Measurements from ENCODE around the gene PPP1R3F.

Gene PPP1R3F

GRCh38 chrX:49286136-49286535, 16.5 kb downstream of the PPP1R3F start:
- no peak for ATAC-seq
- no peak for TF ChIP-seq ZC3H10 (CRISPR knock-in tag; IDR thresholded peaks at IDR 0.05)
- no peak for TF ChIP-seq ZNF565 (CRISPR knock-in tag; conservative IDR thresholded peaks at IDR 0.05; ENCODE audit: low read depth)
- TF ChIP-seq, protein P1, sequence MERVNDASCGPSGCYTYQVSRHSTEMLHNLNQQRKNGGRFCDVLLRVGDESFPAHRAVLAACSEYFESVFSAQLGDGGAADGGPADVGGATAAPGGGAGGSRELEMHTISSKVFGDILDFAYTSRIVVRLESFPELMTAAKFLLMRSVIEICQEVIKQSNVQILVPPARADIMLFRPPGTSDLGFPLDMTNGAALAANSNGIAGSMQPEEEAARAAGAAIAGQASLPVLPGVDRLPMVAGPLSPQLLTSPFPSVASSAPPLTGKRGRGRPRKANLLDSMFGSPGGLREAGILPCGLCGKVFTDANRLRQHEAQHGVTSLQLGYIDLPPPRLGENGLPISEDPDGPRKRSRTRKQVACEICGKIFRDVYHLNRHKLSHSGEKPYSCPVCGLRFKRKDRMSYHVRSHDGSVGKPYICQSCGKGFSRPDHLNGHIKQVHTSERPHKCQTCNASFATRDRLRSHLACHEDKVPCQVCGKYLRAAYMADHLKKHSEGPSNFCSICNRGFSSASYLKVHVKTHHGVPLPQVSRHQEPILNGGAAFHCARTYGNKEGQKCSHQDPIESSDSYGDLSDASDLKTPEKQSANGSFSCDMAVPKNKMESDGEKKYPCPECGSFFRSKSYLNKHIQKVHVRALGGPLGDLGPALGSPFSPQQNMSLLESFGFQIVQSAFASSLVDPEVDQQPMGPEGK (CRISPR knock-in tag; IDR thresholded peaks at IDR 0.05; ENCODE audit: borderline replicate concordance) = no peak
- TF ChIP-seq ESRRG (CRISPR knock-in tag; IDR thresholded peaks at IDR 0.05) = no peak
- no peak for TF ChIP-seq ZNF70 (CRISPR knock-in tag; IDR thresholded peaks at IDR 0.05)
- TF ChIP-seq, protein P2, sequence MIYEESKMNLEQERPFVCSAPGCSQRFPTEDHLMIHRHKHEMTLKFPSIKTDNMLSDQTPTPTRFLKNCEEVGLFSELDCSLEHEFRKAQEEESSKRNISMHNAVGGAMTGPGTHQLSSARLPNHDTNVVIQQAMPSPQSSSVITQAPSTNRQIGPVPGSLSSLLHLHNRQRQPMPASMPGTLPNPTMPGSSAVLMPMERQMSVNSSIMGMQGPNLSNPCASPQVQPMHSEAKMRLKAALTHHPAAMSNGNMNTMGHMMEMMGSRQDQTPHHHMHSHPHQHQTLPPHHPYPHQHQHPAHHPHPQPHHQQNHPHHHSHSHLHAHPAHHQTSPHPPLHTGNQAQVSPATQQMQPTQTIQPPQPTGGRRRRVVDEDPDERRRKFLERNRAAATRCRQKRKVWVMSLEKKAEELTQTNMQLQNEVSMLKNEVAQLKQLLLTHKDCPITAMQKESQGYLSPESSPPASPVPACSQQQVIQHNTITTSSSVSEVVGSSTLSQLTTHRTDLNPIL (CRISPR knock-in tag; IDR thresholded peaks at IDR 0.05; ENCODE audit: low read depth) = no peak
- no peak for TF ChIP-seq ZFP3 (CRISPR knock-in tag; IDR thresholded peaks at IDR 0.05)
- TF ChIP-seq ISL1 (CRISPR knock-in tag; IDR thresholded peaks at IDR 0.05) = no peak

DNA sequence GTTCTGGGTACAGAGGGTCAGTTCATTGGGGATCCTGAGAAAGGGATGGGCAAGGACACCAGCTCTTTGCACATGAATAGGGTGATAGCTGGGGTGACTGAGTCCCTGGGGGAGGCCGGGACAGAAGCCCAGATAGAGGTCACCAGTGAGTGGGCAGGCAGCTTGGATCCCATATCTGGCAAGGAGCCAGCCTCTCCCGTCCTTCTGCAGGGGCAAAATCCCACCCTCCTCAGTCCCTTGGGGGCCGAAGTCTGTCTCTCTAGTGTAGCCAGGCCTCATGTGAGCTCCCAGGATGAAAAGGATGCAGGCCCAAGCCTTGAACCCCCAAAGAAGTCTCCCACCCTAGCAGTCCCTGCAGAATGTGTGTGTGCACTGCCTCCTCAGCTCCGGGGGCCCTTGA, 17.0 kb downstream of the PPP1R3F start:
- TF ChIP-seq ZNF70 (CRISPR knock-in tag; IDR thresholded peaks at IDR 0.05) = no peak
- no peak for TF ChIP-seq ZFP3 (CRISPR knock-in tag; IDR thresholded peaks at IDR 0.05)
- no peak for TF ChIP-seq TOX (CRISPR knock-in tag; IDR thresholded peaks at IDR 0.05; ENCODE audit: borderline replicate concordance)
- TF ChIP-seq, protein P2 (CRISPR knock-in tag; IDR thresholded peaks at IDR 0.05; ENCODE audit: low read depth) = no peak
- no peak for TF ChIP-seq ARNTL (CRISPR knock-in tag; IDR thresholded peaks at IDR 0.05; ENCODE audit: borderline replicate concordance, low read depth)
- TF ChIP-seq GLIS3 (CRISPR knock-in tag; IDR thresholded peaks at IDR 0.05) = no peak
- no peak for TF ChIP-seq ZFP30 (CRISPR knock-in tag; IDR thresholded peaks at IDR 0.05)
- TF ChIP-seq, protein P3, sequence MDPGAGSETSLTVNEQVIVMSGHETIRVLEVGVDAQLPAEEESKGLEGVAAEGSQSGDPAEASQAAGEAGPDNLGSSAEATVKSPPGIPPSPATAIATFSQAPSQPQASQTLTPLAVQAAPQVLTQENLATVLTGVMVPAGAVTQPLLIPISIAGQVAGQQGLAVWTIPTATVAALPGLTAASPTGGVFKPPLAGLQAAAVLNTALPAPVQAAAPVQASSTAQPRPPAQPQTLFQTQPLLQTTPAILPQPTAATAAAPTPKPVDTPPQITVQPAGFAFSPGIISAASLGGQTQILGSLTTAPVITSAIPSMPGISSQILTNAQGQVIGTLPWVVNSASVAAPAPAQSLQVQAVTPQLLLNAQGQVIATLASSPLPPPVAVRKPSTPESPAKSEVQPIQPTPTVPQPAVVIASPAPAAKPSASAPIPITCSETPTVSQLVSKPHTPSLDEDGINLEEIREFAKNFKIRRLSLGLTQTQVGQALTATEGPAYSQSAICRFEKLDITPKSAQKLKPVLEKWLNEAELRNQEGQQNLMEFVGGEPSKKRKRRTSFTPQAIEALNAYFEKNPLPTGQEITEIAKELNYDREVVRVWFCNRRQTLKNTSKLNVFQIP (CRISPR knock-in tag; IDR thresholded peaks at IDR 0.05; ENCODE audit: borderline replicate concordance, low read depth) = no peak
- no peak for TF ChIP-seq SNAI2 (CRISPR knock-in tag; IDR thresholded peaks at IDR 0.05)
- TF ChIP-seq OSR1 (CRISPR knock-in tag; IDR thresholded peaks at IDR 0.05) = no peak
- no peak for ATAC-seq

- TF ChIP-seq BACH2 (CRISPR knock-in tag; IDR thresholded peaks at IDR 0.05; ENCODE audit: borderline replicate concordance) (no peak), ZFP3 (CRISPR knock-in tag; IDR thresholded peaks at IDR 0.05) (no peak), PPARA (CRISPR knock-in tag; IDR thresholded peaks at IDR 0.05; ENCODE audit: borderline replicate concordance) (no peak), ZNF70 (CRISPR knock-in tag; IDR thresholded peaks at IDR 0.05) (no peak), ISL1 (CRISPR knock-in tag; IDR thresholded peaks at IDR 0.05) (no peak), ZC3H10 (CRISPR knock-in tag; IDR thresholded peaks at IDR 0.05) (no peak), ZFP30 (CRISPR knock-in tag; IDR thresholded peaks at IDR 0.05) (no peak), SNAI2 (CRISPR knock-in tag; IDR thresholded peaks at IDR 0.05) (no peak)
- TF ChIP-seq, protein P2 (CRISPR knock-in tag; IDR thresholded peaks at IDR 0.05; ENCODE audit: low read depth) = no peak
- ATAC-seq = no peak
Observed at GRCh38 chrX:49287665-49288064, 18.1 kb downstream of the PPP1R3F start.

GRCh38 chrX:49290215-49290614, 20.6 kb downstream of the PPP1R3F start:
- ATAC-seq = no peak
- TF ChIP-seq, protein P3 (CRISPR knock-in tag; IDR thresholded peaks at IDR 0.05; ENCODE audit: borderline replicate concordance, low read depth) = no peak
- no peak for TF ChIP-seq ZNF70 (CRISPR knock-in tag; IDR thresholded peaks at IDR 0.05)
- no peak for TF ChIP-seq TCF4 (CRISPR knock-in tag; IDR thresholded peaks at IDR 0.05; ENCODE audit: borderline replicate concordance)

Data from SK-N-SH treated with all-trans-retinoic acid at 6 μM for 48 hours (cell line).